Neural cell (in vitro differentiated cells): ENCODE results near the gene GPATCH4. TPM values are rescaled to one million over a fixed set of nuclear protein-coding genes. Genes with fewer than 3 reads are reported as not detected.
A peak's percentile ranks its signal among the peaks of the same experiment; 100 is the strongest.

Experiments
- H2AFZ ChIP-seq: fragments of 200-600, 300-800 bp; sonication (generic), shearing (Covaris generic); 2 replicates; pipeline ENCODE4 v1.6.0; 2014; ENCODE audit warnings: low read depth, mild to moderate bottlenecking, antibody characterized with exemption, low read length, moderate library complexity
- H3F3A ChIP-seq: fragments of 200-600 bp; shearing (Covaris generic); 2 replicates; pipeline ENCODE4 v1.6.1; 2016; ENCODE audit warnings: mild to moderate bottlenecking, moderate library complexity, mixed read lengths, antibody characterized with exemption, low read length; ENCODE audit not compliant: insufficient read depth, poor library complexity, severe bottlenecking
- H3K27ac ChIP-seq: fragments of 200-600, 300-800 bp; sonication (generic), shearing (Covaris generic); 2 replicates; pipeline ENCODE4 v1.5.1; 2014; ENCODE audit warnings: mild to moderate bottlenecking, low read length, moderate library complexity
- H3K27me3 ChIP-seq: fragments of 300-800, 200-600 bp; sonication (generic), shearing (Covaris generic); 2 replicates; pipeline ENCODE4 v1.6.0; 2014; ENCODE audit warnings: mild to moderate bottlenecking, low read depth, low read length, moderate library complexity; ENCODE audit not compliant: insufficient read depth
- H3K36me3 ChIP-seq: fragments of 300-800, 200-600 bp; sonication (generic), shearing (Covaris generic); 2 replicates; pipeline ENCODE4 v1.5.1; 2014; ENCODE audit warnings: mild to moderate bottlenecking, antibody characterized with exemption, low read length, moderate library complexity; ENCODE audit not compliant: insufficient read depth
- H3K4me2 ChIP-seq: fragments of 300-800, 200-600 bp; sonication (generic), shearing (Covaris generic); 2 replicates; pipeline ENCODE4 v1.6.0; 2014; ENCODE audit warnings: mild to moderate bottlenecking, low read length
- H3K4me3 ChIP-seq: fragments of 300-800, 200-600 bp; sonication (generic), shearing (Covaris generic); 2 replicates; pipeline ENCODE4 v1.5.1; 2014; ENCODE audit warnings: mild to moderate bottlenecking, low read length, moderate library complexity
- H3K79me2 ChIP-seq: fragments of 200-600 bp; shearing (Covaris generic); replicated peaks from 2 replicates; pipeline ENCODE4 v1.6.0; 2014; ENCODE audit warnings: mild to moderate bottlenecking, low read length, moderate library complexity; ENCODE audit not compliant: insufficient read depth
- H3K9ac ChIP-seq: fragments of 300-800, 200-600 bp; sonication (generic), shearing (Covaris generic); 2 replicates; pipeline ENCODE4 v1.6.1; 2016; ENCODE audit warnings: mild to moderate bottlenecking, low read length, mixed read lengths
- H3K9me2 ChIP-seq: fragments of 200-600 bp; shearing (Covaris generic); 2 replicates; pipeline ENCODE4 v1.6.1; 2016; ENCODE audit warnings: mild to moderate bottlenecking, low read length, mixed read lengths; ENCODE audit not compliant: insufficient read depth
- H3K9me3 ChIP-seq: fragments of 200-600, 300-800 bp; sonication (generic), shearing (Covaris generic); 2 replicates; pipeline ENCODE4 v1.6.1; 2016; ENCODE audit warnings: mild to moderate bottlenecking, mixed run types, low read length, moderate library complexity, mixed read lengths
- H4K20me1 ChIP-seq: fragments of 200-600 bp; shearing (Covaris generic); 2 replicates; pipeline ENCODE4 v1.6.1; 2016; ENCODE audit warnings: mild to moderate bottlenecking, mixed run types; ENCODE audit not compliant: insufficient read depth
- EP300 ChIP-seq: fragments of 450-650 bp; conservative IDR thresholded peaks from 2 replicates; pipeline ENCODE4 v1.6.1; 2014; ENCODE audit warnings: antibody characterized with exemption, mild to moderate bottlenecking, moderate library complexity; ENCODE audit not compliant: poor library complexity, severe bottlenecking
- EZH2 ChIP-seq: fragments of 200-600, 300-800 bp; shearing (Covaris generic), sonication (generic); IDR thresholded peaks from 2 replicates; pipeline ENCODE4 v1.6.1; 2014; ENCODE audit warnings: antibody characterized with exemption, low read length, borderline replicate concordance, mild to moderate bottlenecking; ENCODE audit not compliant: insufficient read depth, poor library complexity, severe bottlenecking
- MXI1 ChIP-seq: fragments of 450-650 bp; conservative IDR thresholded peaks from 2 replicates; pipeline ENCODE4 v1.6.1; 2014; ENCODE audit warnings: antibody characterized with exemption, mild to moderate bottlenecking; ENCODE audit not compliant: poor library complexity, severe bottlenecking
- POLR2AphosphoS5 ChIP-seq: IDR thresholded peaks from 2 replicates; pipeline ENCODE4 v1.6.1; 2012
- RAD21 ChIP-seq: fragments of 450-650 bp; conservative IDR thresholded peaks from 2 replicates; pipeline ENCODE4 v1.6.1; 2014; ENCODE audit warnings: antibody characterized with exemption, mild to moderate bottlenecking, moderate library complexity
- SMC3 ChIP-seq: fragments of 450-650 bp; conservative IDR thresholded peaks from 2 replicates; pipeline ENCODE4 v1.6.1; 2014; ENCODE audit warnings: antibody characterized with exemption, mild to moderate bottlenecking, moderate library complexity; ENCODE audit not compliant: poor library complexity
- TAF1 ChIP-seq: IDR thresholded peaks from 2 replicates; pipeline ENCODE4 v1.6.1; 2012; ENCODE audit warnings: low read depth
- polyA plus RNA-seq: library from polyadenylated mRNA; depleted of rRNA; stranded (reverse); fragments of >200 nt; gene quantifications from 2 replicates; pipeline ENCODE4 v1.2.3, GENCODE V29; 2014
- TF ChIP-seq, protein P1 (sequence below): IDR thresholded peaks from 2 replicates; pipeline ENCODE4 v1.6.1; 2012; ENCODE audit warnings: borderline replicate concordance
- TF ChIP-seq, protein P2 (sequence below): fragments of 450-650 bp; IDR thresholded peaks from 2 replicates; pipeline ENCODE4 v1.5.1; 2014; ENCODE audit warnings: antibody characterized with exemption, mild to moderate bottlenecking, moderate library complexity; ENCODE audit not compliant: poor library complexity, severe bottlenecking

Gene GPATCH4
- polyA plus RNA-seq, 1 donor from 2014 or later, result 3.9 TPM

DNA sequence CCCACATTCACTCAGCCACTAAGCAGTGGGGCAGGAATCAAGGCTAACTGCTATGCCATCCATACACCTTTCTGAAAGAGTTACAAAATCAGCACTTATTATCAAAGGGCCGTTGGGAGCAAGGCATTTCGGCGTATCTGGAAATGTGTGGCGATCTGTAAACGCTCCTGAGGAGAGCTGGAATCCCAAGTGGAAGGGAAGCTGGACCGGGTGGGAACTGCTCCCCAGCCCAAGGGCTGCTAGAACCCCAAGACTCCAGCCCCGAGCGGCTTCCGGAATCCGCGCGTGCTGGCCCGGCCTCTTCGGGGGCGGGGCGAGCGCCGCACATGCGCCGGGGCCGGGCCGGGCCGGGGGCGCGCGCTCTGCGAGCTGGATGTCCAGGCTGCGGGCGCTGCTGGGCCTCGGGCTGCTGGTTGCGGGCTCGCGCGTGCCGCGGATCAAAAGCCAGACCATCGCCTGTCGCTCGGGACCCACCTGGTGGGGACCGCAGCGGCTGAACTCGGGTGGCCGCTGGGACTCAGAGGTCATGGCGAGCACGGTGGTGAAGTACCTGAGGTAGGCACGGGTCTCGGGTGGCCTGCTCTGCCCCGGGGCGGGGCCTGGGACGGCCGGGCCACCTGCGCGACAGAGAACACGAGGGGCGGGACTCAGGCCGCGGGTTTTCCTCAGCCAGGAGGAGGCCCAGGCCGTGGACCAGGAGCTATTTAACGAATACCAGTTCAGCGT lies 9.7 kb downstream of the GPATCH4 start, which contains the start of gene NAXE:
Gene NAXE (plus strand): TSS at position 345 of the 726 bp plus-strand sequence. CDS start 29 bp downstream, at position 374.
- H3K79me2 ChIP-seq, result no peaks in the 10 kb centered on the region
- H3K27ac ChIP-seq, result peak within 1 kb of the TSS; percentile 47
- peak within 1 kb of the TSS; percentile 80 for H3K9ac ChIP-seq
- no peaks in the 10 kb centered on the region for H3K9me2 ChIP-seq
- no peaks in the 10 kb centered on the region for H3K9me3 ChIP-seq
- H4K20me1 ChIP-seq, result no peaks in the 10 kb centered on the region
- H3K4me2 ChIP-seq, result peak within 1 kb of the TSS; percentile 80
- TF ChIP-seq POLR2AphosphoS5, result peak; percentile 53
- TF ChIP-seq RAD21, result no peak
- peak; percentile 42 for TF ChIP-seq SMC3
- TF ChIP-seq, protein P1, sequence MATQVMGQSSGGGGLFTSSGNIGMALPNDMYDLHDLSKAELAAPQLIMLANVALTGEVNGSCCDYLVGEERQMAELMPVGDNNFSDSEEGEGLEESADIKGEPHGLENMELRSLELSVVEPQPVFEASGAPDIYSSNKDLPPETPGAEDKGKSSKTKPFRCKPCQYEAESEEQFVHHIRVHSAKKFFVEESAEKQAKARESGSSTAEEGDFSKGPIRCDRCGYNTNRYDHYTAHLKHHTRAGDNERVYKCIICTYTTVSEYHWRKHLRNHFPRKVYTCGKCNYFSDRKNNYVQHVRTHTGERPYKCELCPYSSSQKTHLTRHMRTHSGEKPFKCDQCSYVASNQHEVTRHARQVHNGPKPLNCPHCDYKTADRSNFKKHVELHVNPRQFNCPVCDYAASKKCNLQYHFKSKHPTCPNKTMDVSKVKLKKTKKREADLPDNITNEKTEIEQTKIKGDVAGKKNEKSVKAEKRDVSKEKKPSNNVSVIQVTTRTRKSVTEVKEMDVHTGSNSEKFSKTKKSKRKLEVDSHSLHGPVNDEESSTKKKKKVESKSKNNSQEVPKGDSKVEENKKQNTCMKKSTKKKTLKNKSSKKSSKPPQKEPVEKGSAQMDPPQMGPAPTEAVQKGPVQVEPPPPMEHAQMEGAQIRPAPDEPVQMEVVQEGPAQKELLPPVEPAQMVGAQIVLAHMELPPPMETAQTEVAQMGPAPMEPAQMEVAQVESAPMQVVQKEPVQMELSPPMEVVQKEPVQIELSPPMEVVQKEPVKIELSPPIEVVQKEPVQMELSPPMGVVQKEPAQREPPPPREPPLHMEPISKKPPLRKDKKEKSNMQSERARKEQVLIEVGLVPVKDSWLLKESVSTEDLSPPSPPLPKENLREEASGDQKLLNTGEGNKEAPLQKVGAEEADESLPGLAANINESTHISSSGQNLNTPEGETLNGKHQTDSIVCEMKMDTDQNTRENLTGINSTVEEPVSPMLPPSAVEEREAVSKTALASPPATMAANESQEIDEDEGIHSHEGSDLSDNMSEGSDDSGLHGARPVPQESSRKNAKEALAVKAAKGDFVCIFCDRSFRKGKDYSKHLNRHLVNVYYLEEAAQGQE, result no peak
- peak; percentile 86 for TF ChIP-seq MXI1
- no peak for TF ChIP-seq EZH2
- TF ChIP-seq TAF1, result peak; percentile 72
- TF ChIP-seq, protein P2, sequence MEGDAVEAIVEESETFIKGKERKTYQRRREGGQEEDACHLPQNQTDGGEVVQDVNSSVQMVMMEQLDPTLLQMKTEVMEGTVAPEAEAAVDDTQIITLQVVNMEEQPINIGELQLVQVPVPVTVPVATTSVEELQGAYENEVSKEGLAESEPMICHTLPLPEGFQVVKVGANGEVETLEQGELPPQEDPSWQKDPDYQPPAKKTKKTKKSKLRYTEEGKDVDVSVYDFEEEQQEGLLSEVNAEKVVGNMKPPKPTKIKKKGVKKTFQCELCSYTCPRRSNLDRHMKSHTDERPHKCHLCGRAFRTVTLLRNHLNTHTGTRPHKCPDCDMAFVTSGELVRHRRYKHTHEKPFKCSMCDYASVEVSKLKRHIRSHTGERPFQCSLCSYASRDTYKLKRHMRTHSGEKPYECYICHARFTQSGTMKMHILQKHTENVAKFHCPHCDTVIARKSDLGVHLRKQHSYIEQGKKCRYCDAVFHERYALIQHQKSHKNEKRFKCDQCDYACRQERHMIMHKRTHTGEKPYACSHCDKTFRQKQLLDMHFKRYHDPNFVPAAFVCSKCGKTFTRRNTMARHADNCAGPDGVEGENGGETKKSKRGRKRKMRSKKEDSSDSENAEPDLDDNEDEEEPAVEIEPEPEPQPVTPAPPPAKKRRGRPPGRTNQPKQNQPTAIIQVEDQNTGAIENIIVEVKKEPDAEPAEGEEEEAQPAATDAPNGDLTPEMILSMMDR, result peak; percentile 6
- no peaks in the 10 kb centered on the region for H3K27me3 ChIP-seq
- no peaks in the 10 kb centered on the region for H3K36me3 ChIP-seq
- H3F3A ChIP-seq, result no peaks in the 10 kb centered on the region
- H3K4me3 ChIP-seq, result peak within 1 kb of the TSS; percentile 86
- H2AFZ ChIP-seq, result peak within 1 kb of the TSS; percentile 85

DNA sequence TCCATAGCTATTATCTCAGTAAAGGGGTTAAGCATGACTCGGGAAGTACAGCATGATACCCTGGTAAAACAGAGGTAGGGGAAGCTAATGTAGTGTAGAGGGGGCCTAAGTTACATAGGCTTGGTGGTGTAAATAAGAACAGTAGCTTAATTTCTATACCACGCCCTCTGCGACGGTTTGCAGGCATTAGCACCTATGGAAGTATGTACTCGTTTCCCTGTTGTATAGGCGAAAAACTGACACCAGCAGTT lies 10.2 kb downstream of the GPATCH4 start:
- H3K4me3 ChIP-seq, result peak overlapping the region; percentile 86
- H3K4me2 ChIP-seq, result peak overlapping the region; percentile 80
- TF ChIP-seq, protein P1, result no peak
- TF ChIP-seq RAD21 (no peak), EZH2 (no peak), MXI1 (no peak), EP300 (no peak), POLR2AphosphoS5 (no peak), SMC3 (no peak)
- TF ChIP-seq, protein P2, result no peak
- H3K9me3 ChIP-seq, result no peaks in the 10 kb centered on the region
- H3K36me3 ChIP-seq, result no peaks in the 10 kb centered on the region
- H4K20me1 ChIP-seq, result no peaks in the 10 kb centered on the region
- H2AFZ ChIP-seq, result peak overlapping the region; percentile 85
- no peaks in the 10 kb centered on the region for H3F3A ChIP-seq
- H3K9me2 ChIP-seq, result no peaks in the 10 kb centered on the region
- no peaks in the 10 kb centered on the region for H3K79me2 ChIP-seq
- peak overlapping the region; percentile 45 for H3K27ac ChIP-seq
- H3K27me3 ChIP-seq, result no peaks in the 10 kb centered on the region
- H3K9ac ChIP-seq, result peak overlapping the region; percentile 80
